HG02588 (cell line): ENCODE measurements around the gene TMEM258.

ENCODE experiments used
- ATAC-seq: cut with Tn5 transposase; IDR thresholded peaks from one replicate; pipeline ENCODE4 v1.9.1; 2021; ENCODE audit warnings: mild to moderate bottlenecking, moderate library complexity; ENCODE audit not compliant: unreplicated experiment

Gene TMEM258

DNA sequence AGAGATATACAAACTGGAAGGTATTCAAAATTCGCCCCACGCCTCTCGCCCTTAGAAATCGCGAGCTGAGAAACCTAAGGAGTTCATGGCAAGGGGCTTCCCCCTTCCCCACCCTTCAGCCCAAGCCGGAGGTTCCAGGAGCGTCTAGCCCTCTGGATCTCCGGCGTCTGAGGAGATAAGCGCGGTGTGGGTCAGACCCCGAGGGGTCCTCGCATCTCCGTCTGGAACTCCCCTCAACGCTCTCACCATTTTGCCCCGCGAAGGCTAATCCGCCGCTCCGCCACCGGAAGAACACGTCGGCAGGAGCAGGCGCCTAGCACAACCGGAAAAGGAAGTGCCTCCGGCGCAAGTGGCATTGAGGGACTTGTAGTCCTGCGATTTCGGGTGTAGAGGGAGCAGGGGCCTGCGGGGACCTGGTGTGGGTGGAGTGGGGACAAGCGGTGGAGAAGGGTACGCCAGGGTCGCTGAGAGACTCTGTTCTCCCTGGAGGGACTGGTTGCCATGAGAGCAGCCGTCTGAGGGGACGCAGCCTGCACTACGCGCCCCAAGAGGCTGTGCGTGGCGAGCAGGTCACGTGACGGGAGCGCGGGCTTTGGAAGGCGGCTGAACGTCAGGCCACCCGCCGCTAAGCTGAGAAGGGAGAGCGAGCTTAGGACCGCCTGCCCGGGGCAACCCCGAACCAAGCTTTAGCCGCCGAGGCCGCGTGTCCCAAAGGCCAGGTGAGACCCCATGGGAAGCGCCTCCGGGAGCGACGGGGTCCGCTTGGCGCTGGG lies at the start of gene TMEM258, which contains the start of gene FEN1:
Gene TMEM258, minus strand, starts transcription at position 290 of the 773 bp plus-strand sequence. Its CDS starts 41 bp downstream, at position 249.
Gene FEN1, plus strand, starts transcription at position 602 of the 773 bp plus-strand sequence. CDS start 2,451 bp downstream, outside the sequence.
- ATAC-seq, result peak; percentile 77

- no peak for ATAC-seq
Measured at GRCh38 chr11:61841636-61842527, 49.5 kb upstream of the TMEM258 start.

DNA sequence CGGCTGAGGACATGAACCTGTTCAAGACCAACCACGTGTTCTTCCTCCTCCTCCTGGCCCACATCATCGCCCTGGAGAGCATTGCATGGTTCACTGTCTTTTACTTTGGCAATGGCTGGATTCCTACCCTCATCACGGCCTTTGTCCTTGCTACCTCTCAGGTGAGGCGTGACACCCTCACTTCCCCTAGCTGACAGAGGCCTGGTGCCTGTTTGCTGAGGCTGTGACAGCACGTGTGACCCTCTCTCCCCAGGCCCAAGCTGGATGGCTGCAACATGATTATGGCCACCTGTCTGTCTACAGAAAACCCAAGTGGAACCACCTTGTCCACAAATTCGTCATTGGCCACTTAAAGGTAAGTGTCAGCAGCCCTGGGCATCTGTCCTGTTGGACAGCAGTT lies 48.0 kb upstream of the TMEM258 start:
- no peak for ATAC-seq

GRCh38 chr11:61839742-61840141 lies 47.3 kb upstream of the TMEM258 start:
- ATAC-seq, result no peak

DNA sequence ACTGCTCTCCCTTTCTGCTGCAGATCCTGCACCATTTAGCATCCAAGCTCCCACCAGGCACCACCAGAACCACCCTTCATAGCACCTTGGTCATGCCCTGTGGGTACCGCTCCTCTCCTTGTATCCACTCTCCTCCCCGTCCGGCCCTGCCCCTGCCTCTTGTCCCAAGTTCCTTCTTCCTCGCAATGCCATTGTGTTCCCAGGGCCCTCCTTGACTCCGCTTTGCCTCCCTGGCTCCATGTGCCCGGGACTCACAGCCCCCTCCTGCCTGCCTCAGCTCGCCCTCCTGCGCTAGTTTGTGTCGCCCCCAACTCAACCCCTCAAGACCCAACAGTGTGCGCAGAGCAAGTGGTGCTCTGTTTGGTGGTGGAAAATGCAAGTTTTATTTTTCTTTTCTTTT lies 46.5 kb upstream of the TMEM258 start:
- ATAC-seq, result no peak

DNA sequence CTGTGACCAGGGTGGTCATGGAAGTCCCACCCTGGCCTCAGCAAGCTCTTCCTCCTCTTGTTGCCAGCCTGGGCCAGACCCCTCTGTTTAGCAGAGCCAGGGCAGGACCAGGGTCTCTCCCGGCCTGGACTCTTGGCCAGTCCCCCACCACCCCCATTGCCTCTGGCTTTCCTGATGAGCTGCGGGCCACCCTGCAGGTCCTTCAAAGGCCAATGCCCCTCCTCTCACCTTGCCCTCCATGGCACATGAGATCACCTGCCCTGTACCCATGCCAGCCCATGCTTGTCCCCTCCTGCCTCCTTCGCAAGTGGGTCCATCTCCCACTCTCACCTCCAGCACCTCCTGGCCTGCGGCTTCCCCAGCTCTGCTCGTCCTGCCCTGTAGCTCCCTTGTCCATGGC lies 46.1 kb upstream of the TMEM258 start:
- ATAC-seq, result no peak

- no peak for ATAC-seq
Measured at GRCh38 chr11:61837411-61838005, 45.1 kb upstream of the TMEM258 start.

GRCh38 chr11:61836193-61836592 lies 43.8 kb upstream of the TMEM258 start:
- ATAC-seq, result no peak

GRCh38 chr11:61834278-61835048 lies 42.1 kb upstream of the TMEM258 start:
- peak; percentile 90 for ATAC-seq

GRCh38 chr11:61833926-61834277 lies 41.5 kb upstream of the TMEM258 start:
- no peak for ATAC-seq

DNA sequence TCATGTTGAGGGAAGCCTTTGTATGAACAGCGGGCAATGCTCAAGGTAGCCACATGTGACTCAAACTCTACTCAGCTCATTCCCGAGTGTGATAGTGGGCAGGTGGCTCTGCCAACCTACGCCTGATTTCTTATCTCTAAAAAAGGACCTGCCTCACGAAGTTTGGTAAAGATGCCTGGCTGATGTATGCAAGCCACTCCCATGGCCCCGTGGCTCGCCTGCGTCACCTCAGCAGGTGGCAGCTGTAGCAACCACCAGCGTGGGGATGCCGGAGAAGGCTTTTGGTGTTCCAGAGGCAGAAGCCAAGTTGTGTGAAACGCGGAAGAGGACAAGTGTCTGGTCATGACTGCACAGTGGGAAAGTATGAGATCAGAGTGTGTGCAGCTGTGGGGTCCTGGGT lies 41.1 kb upstream of the TMEM258 start:
- no peak for ATAC-seq

GRCh38 chr11:61832754-61833153 lies 40.4 kb upstream of the TMEM258 start:
- no peak for ATAC-seq

DNA sequence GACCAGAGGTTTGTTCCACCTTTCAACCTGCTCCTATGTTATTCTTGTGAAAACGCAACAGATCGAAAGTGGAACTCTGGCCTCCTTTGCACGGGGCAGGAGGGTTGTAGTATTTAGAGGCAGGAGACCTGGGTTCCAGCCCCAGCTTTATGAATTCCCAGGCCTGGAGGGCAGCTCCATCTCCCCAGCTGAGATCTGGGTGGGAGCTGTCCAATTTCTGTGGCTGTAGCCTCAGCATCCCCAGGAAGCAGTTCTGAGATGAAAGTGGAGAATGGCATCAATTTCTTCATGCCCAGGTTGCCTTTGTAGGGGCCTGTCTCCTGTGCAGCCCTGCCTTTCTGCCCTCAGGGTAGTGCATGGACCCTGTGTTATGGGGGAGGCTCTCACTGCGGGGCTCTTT lies 39.8 kb upstream of the TMEM258 start:
- no peak for ATAC-seq

DNA sequence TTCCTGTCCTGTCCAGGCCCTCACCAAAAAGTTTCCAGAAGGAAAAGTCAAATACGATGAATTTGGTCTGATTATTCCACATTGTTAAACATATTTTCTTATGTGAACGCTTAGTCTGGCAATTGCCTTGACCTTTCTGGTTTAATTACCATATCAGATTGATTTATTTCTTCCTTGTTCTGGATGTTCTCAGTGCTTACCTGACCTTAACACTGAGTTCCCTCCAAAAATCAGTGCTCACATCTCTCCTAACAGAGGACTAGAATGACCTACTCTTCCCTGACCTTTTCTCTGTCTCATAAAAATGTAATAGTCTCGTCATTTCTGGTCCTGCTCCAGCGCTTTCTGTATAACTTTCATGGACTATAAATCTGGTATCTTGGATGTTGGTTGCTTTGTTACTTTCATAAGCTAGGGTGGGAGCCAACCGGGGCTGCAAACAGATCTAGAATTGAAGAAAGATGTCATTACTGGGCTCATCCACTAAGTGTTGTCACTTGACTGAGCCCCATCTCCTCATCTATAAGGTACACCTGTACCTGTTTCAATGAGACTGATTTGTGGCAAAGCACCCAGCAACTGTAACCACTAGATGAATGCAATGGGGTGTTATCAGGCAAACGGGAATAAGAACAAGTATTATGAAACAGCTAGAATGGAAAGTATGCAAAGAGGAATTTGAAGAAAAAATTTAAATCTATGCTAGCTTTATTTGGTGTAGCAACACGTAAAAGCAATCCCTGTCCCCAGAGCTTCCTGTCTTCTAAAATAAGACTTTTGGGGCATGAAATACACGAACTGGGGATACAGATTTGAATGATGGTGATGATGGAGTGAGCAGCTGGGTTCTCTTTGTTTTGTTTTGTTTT lies 38.1 kb upstream of the TMEM258 start:
- no peak for ATAC-seq

DNA sequence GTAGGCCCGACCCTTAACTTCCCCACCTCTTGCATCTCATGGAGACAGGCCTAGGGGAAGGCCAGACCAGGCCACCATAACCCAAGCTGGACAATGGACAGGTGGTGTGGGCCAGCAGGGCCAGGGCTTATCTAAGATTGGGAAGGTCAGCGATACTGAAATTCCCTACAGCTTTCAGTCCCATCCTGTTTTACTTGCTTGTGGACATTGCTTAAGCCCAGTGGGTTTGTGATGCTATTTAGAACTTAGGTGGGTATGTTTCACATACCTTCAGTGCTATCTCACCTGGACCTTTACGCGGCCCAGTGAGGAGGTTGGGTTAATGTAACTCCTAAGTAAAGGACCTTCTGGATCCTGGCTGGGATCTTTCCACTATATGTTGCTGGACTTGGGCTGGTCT lies 37.4 kb upstream of the TMEM258 start:
- no peak for ATAC-seq

DNA sequence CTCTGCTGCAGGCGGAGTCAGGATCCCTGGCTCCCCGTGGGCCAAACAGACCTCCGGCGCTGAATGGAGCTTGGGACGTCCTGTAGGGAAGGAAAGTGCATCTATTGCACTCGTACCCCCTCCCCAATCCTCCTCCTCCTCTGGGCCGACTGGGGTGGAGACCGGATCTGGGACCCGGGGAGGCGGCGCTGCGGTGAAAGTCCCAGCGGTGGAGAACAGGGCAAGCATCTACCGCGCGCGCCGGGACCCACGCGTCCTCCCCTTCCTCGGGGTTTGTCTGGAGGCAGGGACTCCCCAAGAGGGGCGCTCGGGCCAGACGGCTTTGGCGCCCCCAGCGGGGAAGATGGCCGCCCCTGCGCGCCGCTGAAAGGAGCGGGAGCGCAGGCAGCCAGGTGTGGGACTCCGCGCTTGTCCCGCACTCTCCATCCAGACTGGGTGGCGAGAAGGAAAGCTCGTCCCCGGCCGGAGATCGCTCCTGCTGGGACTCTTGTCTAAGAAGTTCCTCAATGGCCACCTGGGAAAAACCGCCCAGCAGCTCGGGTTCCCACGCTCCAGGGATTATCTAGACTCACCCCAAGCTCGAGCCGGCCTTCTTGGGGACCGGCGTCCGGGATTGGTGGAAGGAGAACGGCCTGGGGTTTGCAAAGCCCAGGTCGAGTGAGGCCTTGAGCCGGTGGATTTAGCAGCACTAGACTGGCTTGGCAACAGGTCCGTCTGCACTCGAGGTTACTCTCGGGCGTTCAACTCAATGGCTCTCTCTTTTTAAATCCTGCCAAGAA lies 36.4 kb upstream of the TMEM258 start:
- no peak for ATAC-seq

DNA sequence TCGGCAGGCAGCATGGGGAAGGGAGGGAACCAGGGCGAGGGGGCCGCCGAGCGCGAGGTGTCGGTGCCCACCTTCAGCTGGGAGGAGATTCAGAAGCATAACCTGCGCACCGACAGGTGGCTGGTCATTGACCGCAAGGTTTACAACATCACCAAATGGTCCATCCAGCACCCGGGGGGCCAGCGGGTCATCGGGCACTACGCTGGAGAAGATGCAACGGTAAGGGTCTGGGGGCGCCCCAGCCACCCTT lies 35.9 kb upstream of the TMEM258 start:
- ATAC-seq, result no peak

DNA sequence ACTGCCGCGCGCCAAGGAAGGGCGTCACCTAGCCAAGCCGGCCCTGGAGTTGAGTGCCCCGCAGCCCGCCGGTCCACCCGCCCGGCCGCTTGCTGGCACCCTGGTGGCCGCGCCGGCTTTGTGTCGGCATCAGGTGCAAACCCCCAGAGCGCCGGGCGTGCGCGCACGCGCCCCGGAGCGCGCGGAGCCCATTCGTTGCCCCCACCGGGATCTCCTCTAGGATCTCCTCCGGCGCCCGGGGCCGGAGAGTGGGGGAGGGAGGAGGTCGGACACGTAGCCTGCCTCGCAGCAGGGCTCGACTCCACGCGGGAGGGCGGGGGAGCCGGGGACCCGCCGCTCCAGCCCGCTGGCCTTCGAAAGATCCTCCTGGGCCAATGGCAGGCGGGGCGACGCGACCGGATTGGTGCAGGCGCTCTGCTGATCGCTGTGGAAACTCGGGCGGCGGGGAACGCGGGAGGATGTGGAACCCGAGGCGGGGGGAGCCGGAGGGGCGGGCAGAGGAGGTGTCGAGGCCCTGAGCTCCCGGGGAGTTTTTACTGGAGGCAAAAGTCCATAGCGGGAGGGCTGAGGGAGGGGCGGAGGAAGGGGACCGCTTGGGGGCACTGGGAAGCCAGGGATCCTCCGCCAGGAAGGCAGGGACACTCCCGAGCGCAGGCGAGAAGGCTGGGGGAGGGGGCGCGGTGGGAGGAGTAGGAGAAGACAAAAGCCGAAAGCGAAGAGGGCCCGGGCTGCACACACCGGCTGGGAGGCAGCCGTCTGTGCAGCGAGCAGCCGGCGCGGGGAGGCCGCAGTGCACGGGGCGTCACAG lies 35.4 kb upstream of the TMEM258 start, which contains the start of gene FADS2:
Gene FADS2, plus strand, starts transcription at position 730 of the 808 bp plus-strand sequence. CDS start 91 bp downstream, outside the sequence.
- ATAC-seq, result peak; percentile 76
